NCI-H2107 treated with DMSO at 0.1 percent for 48 hours (cell line): ENCODE results near the gene KCNK3.
"Not testable (repeated sequence)": the region's sequence is repeated elsewhere in the genome, so short reads cannot be mapped to it uniquely, and the experiment has no call there.

Experiments used
- DNase-seq: peaks from one replicate; lab custom pipeline; 2025; ENCODE audit not compliant: unreplicated experiment; lab: John Stamatoyannopoulos, UW

Gene KCNK3

GRCh38 chr2:26692279-26692896 lies at the start of gene KCNK3:
KCNK3 (plus strand) TSS chr2:26692722; CDS start chr2:26692876, 154 bp downstream.
- peak; percentile 13 for DNase-seq

DNA sequence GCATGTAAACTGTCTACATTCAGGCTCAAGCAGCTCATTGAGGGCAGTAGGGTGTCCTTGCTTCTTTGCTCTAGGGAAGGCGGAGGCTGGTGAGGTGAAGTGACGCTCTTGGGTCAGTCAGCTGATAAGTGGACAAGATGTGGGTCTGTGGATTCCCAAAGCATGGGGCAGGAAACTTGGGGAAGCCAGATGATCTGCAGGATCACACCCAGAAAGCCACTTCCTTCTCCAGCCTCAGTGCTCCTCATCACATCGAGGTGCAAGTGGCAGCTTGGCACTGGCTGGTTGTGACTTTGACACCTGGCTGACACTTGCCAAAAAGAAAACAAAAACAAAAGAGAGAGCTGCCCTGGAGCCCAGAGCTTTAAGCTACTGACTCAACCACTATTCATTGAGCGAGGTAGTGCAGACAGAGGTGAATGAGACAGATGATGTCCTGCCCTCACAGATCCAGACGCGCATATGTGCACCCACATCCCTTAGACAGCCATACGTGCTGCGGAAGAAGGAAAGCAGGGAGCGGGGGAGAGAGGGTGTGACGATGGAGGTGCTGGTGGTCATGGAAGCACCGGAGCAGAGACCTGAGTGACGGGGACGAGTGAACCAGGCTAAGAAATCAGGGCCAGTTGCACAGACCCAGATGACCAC lies 48.2 kb upstream of the KCNK3 start:
- no peak for DNase-seq

- DNase-seq, result no peak
Observed at GRCh38 chr2:26645762-26646161, 46.8 kb upstream of the KCNK3 start.

- DNase-seq, result no peak
Observed at GRCh38 chr2:26646986-26647672, 45.4 kb upstream of the KCNK3 start.

- DNase-seq, result no peak
Observed at GRCh38 chr2:26647981-26648380, 44.5 kb upstream of the KCNK3 start.

GRCh38 chr2:26648516-26648915 lies 44.0 kb upstream of the KCNK3 start:
- no peak for DNase-seq

- peak; percentile 35 for DNase-seq
Observed at GRCh38 chr2:26649322-26649721, 43.2 kb upstream of the KCNK3 start.

DNA sequence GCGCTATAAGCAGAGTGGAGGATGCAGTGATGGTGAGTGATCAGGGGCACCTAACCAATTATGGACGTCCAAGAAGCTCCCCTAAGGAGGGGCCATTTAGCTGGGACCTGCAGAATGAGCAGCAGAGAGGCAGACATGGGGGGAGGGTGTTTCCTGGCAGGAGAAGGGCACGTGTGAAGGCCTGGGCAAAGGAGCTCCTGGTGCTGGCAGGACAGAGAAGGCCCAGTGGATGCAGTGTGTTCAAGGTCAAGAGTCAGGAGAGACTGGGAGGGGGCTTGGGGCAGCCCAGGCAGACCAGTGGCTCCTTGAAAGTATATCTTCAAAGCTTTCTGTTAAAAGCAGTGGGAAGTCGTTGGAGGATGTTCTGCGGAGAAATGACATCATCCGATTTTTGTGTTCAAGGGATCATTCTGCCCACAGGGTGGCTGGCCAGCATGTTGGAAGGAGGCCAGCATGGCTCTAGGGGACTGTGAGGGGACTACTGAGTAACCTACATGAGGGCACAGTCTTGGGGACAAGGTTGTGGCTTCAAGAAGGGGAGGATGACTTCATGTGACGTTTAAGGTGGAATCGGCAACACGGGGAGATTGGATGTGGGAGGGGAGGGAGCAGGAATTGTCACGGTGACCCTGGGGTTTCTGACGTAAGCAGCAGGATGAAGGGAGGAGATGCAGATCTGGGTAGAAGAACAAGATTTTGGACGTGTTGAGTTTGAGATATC lies 42.4 kb upstream of the KCNK3 start:
- DNase-seq, result no peak

DNA sequence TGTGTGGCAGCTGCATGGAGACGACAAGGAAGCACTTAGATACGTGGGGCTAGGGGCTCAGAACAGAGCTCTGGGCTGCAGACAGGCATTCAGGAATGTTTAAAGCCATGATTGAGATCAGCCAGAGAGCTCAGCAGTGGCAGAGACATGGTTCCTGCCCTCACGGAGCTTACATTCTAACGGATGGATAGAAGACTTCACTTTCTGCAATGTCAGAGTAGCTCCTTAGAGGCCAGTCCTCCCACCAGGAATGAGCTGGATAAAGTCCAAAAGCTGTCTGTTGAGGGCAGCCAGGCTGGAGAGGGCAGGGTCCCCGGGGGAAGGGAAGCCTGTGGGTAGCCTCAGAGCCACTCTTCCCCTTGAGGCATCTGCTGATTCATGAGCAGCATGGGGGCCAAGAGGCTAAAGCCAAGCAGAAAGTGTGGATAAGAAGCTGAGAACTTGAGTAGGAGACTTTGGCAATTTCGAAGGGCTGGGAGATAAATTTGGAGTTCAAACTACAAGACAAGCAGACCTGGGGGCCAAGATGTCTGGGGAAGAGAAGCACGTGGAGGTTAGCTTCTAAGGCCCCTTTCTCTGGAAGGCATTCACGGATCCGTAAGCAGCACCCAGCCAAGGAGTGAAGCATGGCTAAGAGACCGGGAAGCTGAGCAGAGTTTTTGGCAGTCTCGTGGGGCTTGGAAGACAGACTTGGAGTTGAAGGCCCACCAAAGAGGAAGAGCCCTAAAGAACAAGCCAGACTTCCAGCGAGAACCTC lies 41.6 kb upstream of the KCNK3 start:
- no peak for DNase-seq

DNA sequence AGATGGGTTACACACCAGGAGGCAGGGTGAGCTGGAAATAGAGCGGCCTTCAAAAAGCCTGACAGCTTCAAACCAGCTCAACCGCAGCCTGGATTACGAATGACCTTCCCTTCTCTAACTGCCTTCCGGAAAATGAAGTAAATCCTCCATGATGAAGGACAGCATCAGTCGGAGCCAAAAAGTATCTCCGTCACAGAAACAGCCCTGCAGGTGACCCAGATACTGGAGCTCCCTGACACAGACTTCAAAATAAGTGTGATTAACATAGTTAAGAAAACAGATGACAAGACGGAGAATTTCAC lies 41.1 kb upstream of the KCNK3 start:
- DNase-seq, result no peak

DNA sequence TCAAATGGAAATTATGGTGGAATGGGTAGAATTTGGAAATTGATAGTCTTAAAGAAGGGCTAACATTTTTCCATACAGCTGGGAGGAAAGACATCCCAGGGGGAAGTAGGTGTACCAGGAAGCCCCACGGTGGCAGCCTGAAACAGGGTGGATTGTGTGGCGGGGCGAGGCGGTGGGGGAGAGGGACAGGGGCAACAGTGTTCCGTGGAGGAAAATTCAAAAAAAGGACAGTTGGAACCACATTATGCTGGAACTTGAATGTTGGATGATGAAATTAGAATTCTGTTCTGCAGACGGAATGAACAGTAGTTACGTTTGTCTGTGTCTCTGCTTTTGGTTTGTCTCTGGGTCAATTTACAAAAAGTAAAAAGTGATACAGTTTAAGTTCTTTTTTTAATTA lies 40.7 kb upstream of the KCNK3 start:
- DNase-seq, result no peak

DNA sequence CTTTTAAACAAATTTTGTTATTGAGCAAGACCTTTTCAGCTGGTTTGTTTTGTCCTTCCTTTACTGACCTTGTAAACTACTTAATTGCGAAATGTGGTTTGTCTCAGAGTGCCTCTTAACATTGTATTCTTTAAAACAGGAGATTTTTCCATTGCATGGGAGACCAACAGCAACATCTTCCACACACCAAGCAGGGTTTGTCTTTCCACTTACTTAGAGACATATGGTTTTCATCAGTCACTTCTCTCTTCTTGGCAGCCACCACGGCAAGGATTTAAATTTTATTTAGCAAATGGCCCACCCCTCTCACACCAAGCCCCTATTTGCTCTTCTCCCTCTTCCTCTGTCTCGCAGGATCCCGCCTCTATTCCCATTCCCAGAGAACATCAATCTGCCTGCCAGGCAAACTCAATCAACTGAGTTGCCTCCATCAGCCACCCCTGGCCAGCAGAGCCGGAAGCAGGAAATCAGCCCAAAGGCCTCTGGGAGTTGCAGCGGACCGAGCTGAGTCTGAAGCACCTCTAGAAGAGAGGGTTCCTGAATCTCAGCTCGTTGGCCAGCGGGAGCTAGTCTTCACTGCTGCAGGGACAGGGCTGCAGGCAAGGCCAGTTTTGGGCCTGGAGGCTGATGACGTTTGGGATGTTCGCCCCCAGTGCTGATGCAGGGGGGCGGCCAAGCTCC lies 40.0 kb upstream of the KCNK3 start:
- no peak for DNase-seq

- DNase-seq, result no peak
Observed at GRCh38 chr2:26653207-26654060, 39.1 kb upstream of the KCNK3 start.

GRCh38 chr2:26654061-26654340 lies 38.5 kb upstream of the KCNK3 start:
- DNase-seq, result no peak

DNA sequence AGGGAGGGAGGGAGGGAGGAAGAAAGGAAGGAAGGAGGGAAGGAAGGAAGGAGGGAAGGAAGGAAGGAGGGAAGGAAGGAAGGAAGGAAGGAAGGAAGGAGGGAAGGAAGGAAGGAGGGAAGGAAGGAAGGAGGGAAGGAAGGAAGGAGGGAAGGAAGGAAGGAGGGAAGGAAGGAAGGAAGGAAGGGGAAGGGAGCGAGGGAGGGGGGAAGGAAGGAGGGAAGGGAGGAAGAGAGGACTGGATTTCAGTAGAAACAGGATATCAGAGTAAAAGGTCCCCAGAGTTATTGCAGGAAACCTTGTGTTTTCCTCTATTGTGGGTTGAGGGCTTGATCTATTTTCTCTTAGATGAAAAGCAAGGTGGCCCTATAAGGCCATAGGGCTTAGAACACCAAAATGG lies 37.4 kb upstream of the KCNK3 start:
- not testable (repeated sequence) for DNase-seq

DNA sequence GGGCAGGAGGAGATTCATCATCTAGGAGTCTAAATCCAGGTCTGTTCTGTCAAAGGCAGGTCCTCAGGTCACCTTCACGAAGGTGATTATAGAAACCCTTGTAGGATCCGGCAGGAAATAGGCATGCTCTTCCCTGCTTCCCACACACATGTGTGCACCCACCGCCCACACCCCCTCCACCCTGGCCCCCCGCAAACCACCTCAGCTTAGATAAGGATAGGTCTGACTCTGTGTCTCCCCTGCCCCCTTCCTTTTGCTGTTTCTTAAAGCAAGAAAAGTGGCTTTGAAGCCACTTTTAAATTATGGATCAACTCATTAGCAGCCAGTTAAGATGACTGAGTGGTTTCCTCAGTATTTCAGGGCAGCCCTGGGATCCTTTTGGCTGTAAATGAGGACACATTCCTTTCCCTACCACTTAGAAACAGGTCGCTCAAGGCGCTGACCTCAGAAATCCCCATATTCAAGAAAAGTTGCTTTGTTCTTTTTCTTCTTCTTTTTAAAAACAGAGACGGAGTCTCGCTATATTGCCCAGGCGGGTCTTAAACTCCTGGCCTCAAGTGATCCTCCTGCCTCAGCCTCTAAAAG lies 36.8 kb upstream of the KCNK3 start:
- no peak for DNase-seq

GRCh38 chr2:26657265-26657664 lies 35.3 kb upstream of the KCNK3 start:
- DNase-seq, result no peak

- no peak for DNase-seq
Observed at GRCh38 chr2:26658691-26659346, 33.7 kb upstream of the KCNK3 start.

GRCh38 chr2:26660363-26660962 lies 32.1 kb upstream of the KCNK3 start:
- no peak for DNase-seq
